Measurements from ENCODE around the gene CCDC33.
"Not testable (repeated sequence)": the region's sequence is repeated elsewhere in the genome, so short reads cannot be mapped to it uniquely, and the experiment has no call there.

The CCDC33 gene

DNA sequence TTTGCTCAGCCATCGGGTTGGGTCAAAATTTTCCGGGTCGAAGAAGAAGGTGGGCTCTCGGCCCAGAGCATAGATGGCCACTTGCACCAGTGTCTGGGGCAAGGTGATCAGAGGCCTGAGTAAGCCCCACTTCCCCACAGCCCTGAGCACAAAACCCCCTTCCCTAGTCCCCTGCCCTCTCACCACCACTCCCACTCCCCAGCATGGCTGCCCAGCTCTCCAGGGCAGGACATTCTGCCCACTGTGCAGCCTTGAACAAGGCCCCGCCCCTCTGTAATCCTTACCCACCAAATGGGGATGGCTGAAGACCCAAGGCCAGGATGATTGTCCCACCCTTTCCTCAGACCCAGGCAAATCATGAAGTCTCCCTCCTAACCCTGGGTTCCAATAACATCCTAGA, 102.5 kb downstream of the CCDC33 start:
- no peak for DNase-seq

GRCh38 chr15:74339371-74339770, 103.2 kb downstream of the CCDC33 start:
- DNase-seq, result no peak

DNA sequence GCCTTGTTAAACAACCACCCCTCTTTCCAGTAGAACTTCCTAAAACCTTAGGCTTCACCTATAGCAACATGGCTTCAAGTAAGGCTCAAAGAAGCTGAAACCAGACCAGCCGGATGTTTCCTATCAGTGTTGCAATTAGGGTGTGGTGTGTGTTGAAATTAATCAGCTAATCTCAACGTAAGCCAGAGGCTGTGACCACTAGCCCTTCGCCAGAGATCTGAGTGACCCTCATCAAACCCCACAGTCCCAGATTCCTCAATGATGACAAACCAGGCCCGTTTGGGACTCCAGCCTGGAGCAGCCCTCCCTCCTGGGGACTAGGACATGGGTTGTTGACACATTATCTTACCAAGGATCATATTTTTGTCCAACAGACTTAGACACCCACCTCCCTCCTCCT, 104.0 kb downstream of the CCDC33 start:
- no peak for DNase-seq

DNA sequence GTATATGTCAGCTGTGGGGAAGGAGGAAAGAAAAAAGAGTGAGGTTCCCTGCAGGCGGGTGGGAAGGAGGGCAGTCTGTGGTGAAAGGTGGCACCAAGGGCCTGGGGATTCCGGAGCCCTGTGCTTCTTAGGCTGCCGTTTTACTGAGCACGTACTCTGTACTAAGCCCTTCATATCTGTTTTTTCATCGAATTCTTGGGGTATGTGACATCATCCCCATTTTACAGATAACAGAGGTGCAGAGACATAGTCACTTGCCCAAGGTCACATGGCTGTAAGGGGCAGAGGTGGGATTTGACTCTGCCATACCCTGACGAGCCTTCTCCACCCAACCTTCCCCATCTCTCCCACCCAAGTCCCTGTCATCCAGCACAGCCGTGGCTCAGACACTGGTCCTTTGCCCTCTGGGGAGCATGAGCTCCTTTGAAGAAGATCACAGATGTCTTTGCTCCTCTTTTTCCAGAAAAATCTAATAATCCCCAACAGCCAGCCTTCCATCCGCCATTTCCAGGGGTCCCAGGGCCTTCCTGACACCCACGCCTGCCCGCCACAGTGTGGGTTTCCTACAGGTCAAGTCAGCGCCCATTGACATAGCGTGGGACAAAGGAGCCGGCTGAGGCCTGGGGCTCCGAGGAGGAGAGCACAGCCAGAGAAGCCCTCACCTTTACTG, 107.1 kb downstream of the CCDC33 start:
- no peak for DNase-seq

DNA sequence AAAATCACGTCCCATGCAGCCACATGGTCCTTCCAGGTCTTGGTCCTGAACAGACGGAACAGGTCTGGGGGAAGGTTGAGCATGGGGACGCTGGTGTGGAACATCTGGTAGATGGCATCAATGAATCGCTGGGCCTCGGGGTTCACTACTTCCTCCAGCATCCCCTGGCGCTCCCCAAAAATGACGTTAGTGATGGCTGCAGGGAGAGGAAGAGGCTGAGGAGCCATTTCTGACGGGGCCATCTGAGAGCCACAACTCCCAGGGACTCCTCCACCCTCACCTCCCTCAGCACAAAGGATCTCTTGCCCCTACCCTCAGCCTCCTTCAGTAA, 107.6 kb downstream of the CCDC33 start:
- DNase-seq, result no peak

- DNase-seq, result no peak
Observed at GRCh38 chr15:74345051-74345450, 108.9 kb downstream of the CCDC33 start.

DNA sequence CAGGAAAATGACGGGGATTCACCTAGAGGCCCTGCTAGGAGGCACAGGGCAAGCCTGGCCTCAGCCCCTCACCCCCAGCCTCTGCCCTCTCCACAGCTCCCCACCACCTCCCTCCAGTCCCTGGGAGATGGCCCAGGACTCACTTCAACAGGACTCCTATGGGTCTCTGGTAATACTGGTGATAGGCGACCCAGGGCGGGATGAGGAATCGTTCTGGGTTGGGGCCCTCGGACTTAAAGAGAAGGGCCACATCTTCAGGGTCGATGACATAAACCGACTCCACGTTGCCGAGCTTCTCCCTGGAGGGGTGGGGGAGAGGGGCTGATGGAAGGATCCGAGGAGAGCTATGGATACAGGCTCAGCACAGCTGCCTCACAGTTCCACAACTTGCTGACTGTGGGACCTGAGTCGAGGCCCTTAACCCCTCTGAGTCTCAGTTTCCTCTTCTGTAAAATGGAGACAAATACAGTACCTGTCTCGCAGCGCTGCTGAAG, 111.7 kb downstream of the CCDC33 start:
- no peak for DNase-seq

DNA sequence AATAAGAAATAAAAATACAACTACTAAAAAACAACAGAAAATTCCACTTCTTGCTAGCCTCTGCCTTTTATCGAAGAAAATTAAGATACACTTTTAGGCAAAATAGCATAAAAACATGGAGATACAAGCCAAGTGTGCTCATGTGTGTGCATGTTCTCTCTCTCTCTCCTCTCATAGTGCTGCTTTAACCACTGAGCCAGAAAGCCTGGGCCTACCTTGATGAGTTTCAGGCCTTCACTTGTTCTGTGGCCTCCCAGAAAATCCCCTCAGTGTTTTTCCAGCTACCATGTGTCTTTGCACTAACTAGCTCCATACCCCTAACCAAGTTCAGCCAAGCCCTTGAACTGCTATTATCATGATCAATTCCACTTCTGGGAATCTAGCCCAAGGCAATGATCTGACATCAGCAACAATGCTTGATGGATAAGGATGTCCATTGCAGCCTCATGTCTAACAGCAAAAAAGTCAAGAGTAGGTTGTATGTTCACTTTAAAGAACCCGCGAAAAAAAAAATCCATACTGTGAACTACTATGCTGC, 113.2 kb downstream of the CCDC33 start:
- no peak for DNase-seq

DNA sequence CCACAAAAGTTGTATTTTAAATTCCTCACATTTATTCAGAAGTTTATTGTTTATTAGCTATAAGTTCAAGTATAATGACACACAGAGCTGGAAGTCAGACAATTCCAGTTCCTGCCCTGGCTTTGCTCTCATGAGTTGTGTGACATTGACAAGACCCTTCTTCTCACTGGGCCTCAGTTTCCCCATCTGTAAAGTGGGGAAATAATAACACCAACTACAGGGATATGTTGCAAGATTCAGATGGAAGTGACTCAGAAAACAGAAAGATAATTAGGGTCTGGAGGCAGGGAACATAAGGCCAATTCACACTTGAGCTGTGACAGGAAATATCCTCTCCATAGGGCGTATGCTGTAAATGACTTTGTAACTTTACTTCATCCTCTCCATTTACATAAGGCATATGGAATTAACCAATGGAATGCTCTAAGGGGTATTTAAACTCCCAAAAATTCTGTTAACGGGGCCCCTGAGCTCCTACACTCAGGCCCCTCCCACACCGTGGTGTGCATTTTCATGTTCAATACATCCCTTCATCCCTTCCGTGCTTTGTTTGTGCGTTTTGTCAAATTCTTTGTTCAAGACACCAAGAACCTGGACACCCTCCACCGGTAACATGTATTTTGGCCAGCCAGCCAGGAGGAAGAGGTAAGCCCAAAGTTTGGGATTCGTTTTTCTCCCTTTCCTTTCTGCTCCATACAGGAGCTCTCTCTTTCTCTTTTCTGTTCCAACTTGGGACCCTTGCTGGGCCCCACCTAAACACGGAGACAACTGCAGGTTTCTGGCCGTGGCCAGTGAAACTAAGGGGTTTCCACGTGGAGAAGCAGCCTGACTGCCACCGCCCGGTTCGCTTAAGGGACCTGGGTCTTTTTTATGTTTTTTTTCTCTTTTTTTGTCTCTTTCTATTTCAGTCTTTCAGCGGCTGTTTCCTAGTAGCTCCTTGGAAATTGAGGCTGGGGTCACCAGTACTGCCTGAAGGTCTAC, 114.5 kb downstream of the CCDC33 start:
- DNase-seq, result no peak

DNA sequence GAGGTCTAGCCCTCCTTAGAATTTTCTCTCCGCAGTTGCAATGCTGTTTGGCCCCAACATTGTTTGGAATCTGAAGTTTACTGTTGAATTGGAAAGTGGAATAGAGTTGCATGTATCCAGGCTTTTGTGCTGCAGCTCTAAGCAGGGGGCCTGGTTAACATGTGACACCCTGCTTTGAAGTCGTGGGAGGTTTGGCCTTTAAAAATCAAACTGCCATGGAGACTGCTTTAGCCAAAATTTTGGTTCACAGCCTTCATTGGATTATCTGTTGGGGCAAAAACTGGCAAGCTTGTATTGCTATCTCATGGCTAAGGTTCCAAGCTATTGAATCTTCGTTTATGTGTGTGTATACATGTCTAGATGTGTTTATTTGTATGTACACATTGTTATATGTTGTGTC, 115.5 kb downstream of the CCDC33 start:
- DNase-seq, result no peak

DNA sequence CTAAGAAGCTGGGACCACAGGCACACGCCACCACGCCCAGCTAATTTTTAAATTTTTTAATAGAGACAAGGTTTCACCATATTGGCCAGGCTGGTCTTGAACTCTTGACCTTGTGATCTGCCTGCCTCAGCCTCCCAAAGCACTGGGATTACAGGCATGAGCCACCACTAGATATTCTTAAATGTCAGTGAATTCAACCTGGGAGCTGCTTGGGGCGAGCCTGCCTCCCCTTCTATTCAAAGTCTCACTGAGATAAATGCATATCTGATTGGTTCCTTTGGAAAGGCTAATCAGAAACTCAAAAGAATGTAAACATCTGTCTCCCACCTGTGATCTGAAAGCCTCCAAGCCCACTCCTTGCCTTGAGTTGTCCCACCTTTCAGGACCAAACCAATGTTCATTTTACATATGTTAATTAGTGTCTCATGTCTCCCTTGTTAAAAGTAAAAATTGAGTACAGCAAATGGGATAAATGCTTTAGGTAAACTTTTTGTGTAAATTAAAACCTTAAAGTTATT, 116.3 kb downstream of the CCDC33 start:
- no peak for DNase-seq

- DNase-seq, result not testable (repeated sequence)
Observed at GRCh38 chr15:74353992-74354391, 117.9 kb downstream of the CCDC33 start.

DNA sequence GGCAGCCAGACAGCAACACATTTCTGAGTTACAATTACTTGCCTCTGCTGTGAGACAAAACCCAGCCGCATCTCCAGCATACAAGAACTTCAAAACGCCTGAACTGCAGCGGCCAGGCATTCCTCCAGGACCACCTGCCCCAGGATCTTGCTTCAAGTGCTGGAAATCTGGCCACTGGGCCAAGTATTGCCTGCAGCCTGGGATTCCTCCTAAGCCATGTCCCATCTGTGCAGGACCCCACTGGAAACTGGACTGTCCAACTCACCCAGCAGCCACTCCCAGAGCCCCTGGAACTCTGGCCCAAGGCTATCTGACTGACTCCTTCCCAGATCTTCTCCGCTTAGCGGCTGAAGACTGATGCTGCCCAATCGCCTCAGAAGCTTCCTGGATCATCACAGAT, 119.9 kb downstream of the CCDC33 start:
- not testable (repeated sequence) for DNase-seq

- DNase-seq, result not testable (repeated sequence)
Observed at GRCh38 chr15:74357514-74357913, 121.4 kb downstream of the CCDC33 start.

DNA sequence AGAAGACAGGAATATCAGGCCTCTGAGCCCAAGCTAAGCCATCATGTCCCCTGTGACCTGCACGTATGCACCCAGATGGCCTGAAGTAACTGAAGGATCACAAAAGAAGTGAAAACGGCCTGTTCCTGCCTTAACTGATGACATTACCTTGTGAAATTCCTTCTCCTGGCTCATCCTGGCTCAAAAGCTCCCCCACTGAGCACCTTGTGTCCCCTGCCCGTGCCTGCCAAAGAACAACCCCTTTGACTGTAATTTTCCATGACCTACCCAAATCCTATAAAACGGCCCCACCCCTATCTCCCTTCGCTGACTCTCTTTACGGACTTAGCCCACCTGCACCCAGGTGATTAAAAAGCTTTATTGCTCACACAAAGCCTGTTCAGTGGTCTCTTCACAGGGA, 123.2 kb downstream of the CCDC33 start:
- not testable (repeated sequence) for DNase-seq

- not testable (repeated sequence) for DNase-seq
Observed at GRCh38 chr15:74360855-74361254, 124.7 kb downstream of the CCDC33 start.

- DNase-seq, result no peak
Observed at GRCh38 chr15:74362482-74362881, 126.4 kb downstream of the CCDC33 start.

DNA sequence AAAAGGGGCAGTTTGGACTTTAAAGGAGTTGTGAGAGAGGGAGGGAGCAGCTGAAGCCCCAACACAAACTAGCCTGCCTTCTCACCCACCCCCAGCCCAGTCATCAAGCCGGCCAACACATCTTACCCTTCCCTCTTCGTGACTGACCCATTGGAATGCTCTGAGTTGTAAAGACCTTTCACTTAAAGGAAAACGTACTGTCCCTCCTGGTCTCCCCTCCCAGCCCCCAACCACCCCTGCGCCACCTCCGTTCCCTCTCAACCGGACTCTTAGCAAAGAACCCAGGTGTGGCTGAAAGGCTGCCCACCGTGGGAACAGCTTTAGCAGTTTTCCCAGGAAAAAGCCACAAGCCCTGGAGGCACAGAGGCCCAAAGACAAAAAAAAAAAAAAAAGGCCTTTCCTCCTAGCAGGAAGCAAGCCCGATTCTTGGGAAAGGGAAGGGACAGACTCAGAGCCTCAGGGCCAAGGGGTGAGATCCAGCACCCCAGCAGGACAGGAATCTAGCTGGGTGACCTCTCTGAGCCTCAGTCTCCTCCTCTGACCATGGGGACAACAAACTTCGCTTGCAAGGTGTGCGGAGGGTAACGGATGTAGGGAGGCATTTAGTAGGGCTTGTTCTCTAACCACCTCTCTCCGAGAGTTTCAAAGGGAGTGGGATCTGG, 128.9 kb downstream of the CCDC33 start:
- no peak for DNase-seq

GRCh38 chr15:74365598-74366445, 129.7 kb downstream of the CCDC33 start:
- DNase-seq, result no peak

DNA sequence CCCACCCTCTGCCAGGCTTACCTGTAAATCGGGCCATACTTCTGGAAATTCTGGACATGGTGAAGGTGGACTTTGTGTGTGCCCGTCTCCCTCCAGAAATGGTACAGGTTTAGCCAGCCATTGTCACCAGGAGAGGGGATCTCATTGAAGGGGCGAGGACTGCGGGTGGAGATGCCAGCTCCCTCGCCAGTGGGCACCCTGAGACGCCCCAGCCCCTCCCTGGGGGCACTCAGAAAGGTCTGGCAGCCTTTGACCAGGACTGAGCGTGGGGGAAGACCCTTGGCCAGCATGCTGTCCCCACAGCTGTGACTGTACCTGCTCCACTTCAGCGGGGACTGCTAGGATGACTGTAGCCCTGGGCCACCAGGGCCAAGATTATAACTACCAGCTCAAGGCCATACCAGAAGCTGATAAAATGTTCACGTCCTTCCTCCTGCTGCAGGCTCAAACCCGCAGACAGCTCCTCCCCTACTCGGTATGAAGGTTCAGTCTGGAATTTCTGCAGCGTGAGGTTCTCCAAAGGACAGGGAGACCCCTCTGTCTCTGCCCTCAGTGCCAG, 131.2 kb downstream of the CCDC33 start, which contains the start of gene CYP11A1:
Gene CYP11A1, minus strand, starts transcription at position 351 of the 559 bp plus-strand sequence. Its CDS starts 61 bp downstream, at position 290.
- no peak for DNase-seq

DNA sequence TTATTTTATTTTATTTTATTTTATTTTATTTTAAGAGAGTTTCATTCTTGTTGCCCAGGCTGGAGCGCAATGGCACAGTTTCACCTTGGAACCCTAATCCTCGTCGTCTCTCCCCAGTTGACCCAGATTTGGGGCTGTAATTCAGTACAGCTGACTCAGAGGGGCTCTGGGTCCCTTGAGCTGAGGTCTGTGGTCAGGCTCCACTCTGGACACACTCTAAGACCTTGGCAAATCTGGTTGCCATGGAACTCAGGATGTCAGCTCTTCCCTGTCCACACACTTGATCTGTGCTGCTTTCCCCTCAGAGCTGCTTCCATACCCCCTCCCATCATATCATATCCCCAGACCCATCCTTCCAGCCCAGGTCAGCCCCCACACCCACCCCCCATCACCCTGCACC, 132.0 kb downstream of the CCDC33 start:
- no peak for DNase-seq
